Progenitor cell of endocrine pancreas (in vitro differentiated cells): Measurements from ENCODE around the gene NUPR2. TPM values are rescaled to one million over a fixed set of nuclear protein-coding genes. Genes with fewer than 3 reads are reported as not detected.
"Not testable (repeated sequence)": the region's sequence is repeated elsewhere in the genome, so short reads cannot be mapped to it uniquely, and the experiment has no call there.

Experiments
- DNase-seq: peaks from one replicate; pipeline ENCODE4 v3.0.0; 2021; ENCODE audit warnings: low spot score; ENCODE audit not compliant: unreplicated experiment
- H3K27ac Mint-ChIP-seq: 2 replicates; pipeline ENCODE4 v1.8.0; 2021; ENCODE audit warnings: mild to moderate bottlenecking, moderate library complexity, mixed read lengths
- H3K27me3 Mint-ChIP-seq: 2 replicates; pipeline ENCODE4 v1.8.0; 2021; ENCODE audit warnings: mixed read lengths
- H3K36me3 Mint-ChIP-seq: 2 replicates; pipeline ENCODE4 v1.8.0; 2022; ENCODE audit warnings: mixed read lengths; ENCODE audit not compliant: insufficient read depth
- H3K4me1 Mint-ChIP-seq: 2 replicates; pipeline ENCODE4 v1.8.0; 2021; ENCODE audit warnings: low read depth, mixed read lengths
- H3K4me3 Mint-ChIP-seq: 2 replicates; pipeline ENCODE4 v1.8.0; 2021; ENCODE audit warnings: low read depth, mild to moderate bottlenecking, moderate library complexity, mixed read lengths
- H3K9me3 Mint-ChIP-seq: 2 replicates; pipeline ENCODE4 v1.8.0; 2021; ENCODE audit warnings: low read depth, mixed read lengths
- CTCF ChIP-seq: fragments of 200-600 bp; sonication (generic); IDR thresholded peaks from one replicate; pipeline ENCODE4 v1.5.0; 2021; ENCODE audit warnings: antibody characterized with exemption, mild to moderate bottlenecking; ENCODE audit not compliant: unreplicated experiment
- total RNA-seq: library from RNA; stranded (reverse); gene quantifications from 2 replicates; pipeline ENCODE4 v1.2.1, GENCODE V29; 2021

The NUPR2 gene
- total RNA-seq, 1 donor from 2014 or later = not detected

GRCh38 chr7:56105508-56105907 is 10.7 kb downstream of the NUPR2 start:
- Mint-ChIP-seq H3K4me1 (peaks cover 2% of the 10 kb centered on the region), H3K27ac (peak overlapping the region; percentile 97), H3K9me3 (peaks cover 10% of the 10 kb centered on the region), H3K36me3 (peaks cover 7% of the 10 kb centered on the region), H3K27me3 (no peaks in the 10 kb centered on the region), H3K4me3 (peak overlapping the region; percentile 93)
- no peak for TF ChIP-seq CTCF
- no peak for DNase-seq

GRCh38 chr7:56104138-56104537 is 12.1 kb downstream of the NUPR2 start:
- H3K27me3 Mint-ChIP-seq, DNase-seq, H3K4me1 Mint-ChIP-seq, H3K36me3 Mint-ChIP-seq, H3K27ac Mint-ChIP-seq, H3K4me3 Mint-ChIP-seq: not testable (repeated sequence)
- H3K9me3 Mint-ChIP-seq = peaks cover 14% of the 10 kb centered on the region

- Mint-ChIP-seq H3K27me3 (no peaks in the 10 kb centered on the region), H3K9me3 (peaks cover 3% of the 10 kb centered on the region), H3K36me3 (peaks cover 9% of the 10 kb centered on the region), H3K4me1 (no peaks in the 10 kb centered on the region), H3K27ac (no peak overlapping the region), H3K4me3 (no peak overlapping the region)
- DNase-seq = no peak
- no peak for TF ChIP-seq CTCF
Observed at GRCh38 chr7:56099653-56100052, 16.6 kb downstream of the NUPR2 start.

- H3K4me3 Mint-ChIP-seq, H3K36me3 Mint-ChIP-seq, H3K4me1 Mint-ChIP-seq, H3K27me3 Mint-ChIP-seq, DNase-seq, H3K27ac Mint-ChIP-seq, H3K9me3 Mint-ChIP-seq: not testable (repeated sequence)
Observed at GRCh38 chr7:56098187-56099008, 17.8 kb downstream of the NUPR2 start.

- no peaks in the 10 kb centered on the region for H3K4me1 Mint-ChIP-seq
- no peak for DNase-seq
Observed at GRCh38 chr7:56097700-56098099, 18.5 kb downstream of the NUPR2 start.

More at GRCh38 chr7:56097700-56098099, 18.5 kb downstream of the NUPR2 start:
- Mint-ChIP-seq H3K4me3 (no peak overlapping the region), H3K27me3 (no peaks in the 10 kb centered on the region), H3K36me3 (peaks cover 7% of the 10 kb centered on the region), H3K27ac (no peak overlapping the region), H3K9me3 (peaks cover 3% of the 10 kb centered on the region)
- TF ChIP-seq CTCF = no peak
